A549 (cell line): ENCODE data around the gene USP25. TPM values are rescaled to one million over a fixed set of nuclear protein-coding genes. Genes with fewer than 3 reads are reported as not detected.

ENCODE experiments used
- ATAC-seq, 2 experiments: fragments of 200-7000 bp in 1 of 2; fragments of >200 bp in 1 of 2; cut with Nextera tagmentation in 1 of 2; cut with Tn5 transposase in 1 of 2; 3 replicates each; pipeline versions ENCODE4 v1.8.0 to v1.9.1; 2018 to 2020; ENCODE audit warnings: mild to moderate bottlenecking in 1 of 2, moderate library complexity in 1 of 2
- CTCF ChIA-PET: fragments of 300-600 bp; sonication (Branson Sonifier 250); formaldehyde crosslinking; extraction: SDS; loops from one replicate; lab custom pipeline; 2021; ENCODE audit warnings: antibody characterized with exemption, inconsistent platforms; lab: Yijun Ruan, JAX
- POLR2A ChIA-PET: fragments of 350-600 bp; formaldehyde crosslinking; extraction: SDS; loops from one replicate; lab custom pipeline; 2021; ENCODE audit warnings: antibody characterized with exemption, inconsistent platforms; lab: Yijun Ruan, JAX
- DNase-seq, 2 experiments: peaks; one replicate each; pipeline versions ENCODE4 v3.0.0 to v3.0.0-alpha.2; 2011 to 2016; ENCODE audit warnings: low read depth in 1 of 2, low spot score in 1 of 2
- FAIRE-seq: peaks from 2 replicates; lab custom pipeline; 2011; peaks lifted over from hg19 to GRCh38; lab: Jason Lieb, UNC
- H3K27ac ChIP-seq, 2 experiments: fragments of >200 bp; sonication (Bioruptor Twin); formaldehyde crosslinking; 3 replicates each; pipeline ENCODE4 v1.5.1; 2016 to 2017
- H3K4me1 ChIP-seq: fragments of >200 bp; sonication (Bioruptor Twin); formaldehyde crosslinking; 3 replicates; pipeline ENCODE4 v1.6.1; 2016
- H3K4me2 ChIP-seq: fragments of >200 bp; sonication (Bioruptor Twin); formaldehyde crosslinking; 3 replicates; pipeline ENCODE4 v1.6.1; 2016
- H3K4me3 ChIP-seq: fragments of >200 bp; sonication (Bioruptor Twin); formaldehyde crosslinking; 3 replicates; pipeline ENCODE4 v1.5.1; 2016
- H3K9me3 ChIP-seq: fragments of >200 bp; sonication (Bioruptor Twin); formaldehyde crosslinking; 3 replicates; pipeline ENCODE4 v1.6.1; 2016
- CBX2 ChIP-seq: fragments of 200-600 bp; sonication (generic); IDR thresholded peaks from 2 replicates; pipeline ENCODE4 v1.6.1; 2016; ENCODE audit warnings: low read depth, mild to moderate bottlenecking, borderline replicate concordance
- CHD4 ChIP-seq: fragments of 200-600 bp; sonication (generic); IDR thresholded peaks from 2 replicates; pipeline ENCODE4 v1.6.1; 2016; ENCODE audit warnings: antibody characterized with exemption, mild to moderate bottlenecking, borderline replicate concordance
- EP300 ChIP-seq, 2 experiments: fragments of >200 bp; sonication (Bioruptor Twin); formaldehyde crosslinking; IDR thresholded peaks; 2 replicates in 1 of 2; 3 replicates in 1 of 2; pipeline ENCODE4 v1.6.1; 2016 to 2017
- ESRRA ChIP-seq: fragments of 150-350 bp; IDR thresholded peaks from 2 replicates; pipeline ENCODE4 v1.6.1; 2014; ENCODE audit warnings: mild to moderate bottlenecking, low read length, borderline replicate concordance
- FOSB ChIP-seq: fragments of 250-450 bp; sonication (Bioruptor Pico); IDR thresholded peaks from 2 replicates; pipeline ENCODE4 v1.5.0; 2020; ENCODE audit warnings: mild to moderate bottlenecking, moderate library complexity
- FOSL2 ChIP-seq, 2 experiments: fragments of 450-650 bp in 1 of 2; fragments of >200 bp in 1 of 2; sonication (Bioruptor Twin) in 1 of 2; formaldehyde crosslinking; IDR thresholded peaks; 2 replicates each; pipeline versions ENCODE4 v1.5.0 to v1.6.1; 2016 to 2020; ENCODE audit warnings: mild to moderate bottlenecking in 1 of 2, moderate library complexity in 1 of 2
- FOXS1 ChIP-seq: fragments of 250-450 bp; sonication (Bioruptor Pico); IDR thresholded peaks from 2 replicates; pipeline ENCODE4 v1.5.0; 2020; ENCODE audit warnings: mild to moderate bottlenecking, moderate library complexity
- GATA3 ChIP-seq: IDR thresholded peaks from 2 replicates; pipeline ENCODE4 v1.6.1; 2012; ENCODE audit warnings: borderline replicate concordance
- HDAC2 ChIP-seq: fragments of 200-600 bp; sonication (generic); IDR thresholded peaks from 2 replicates; pipeline ENCODE4 v1.6.1; 2016
- JUN ChIP-seq, 2 experiments: fragments of >200 bp; sonication (Bioruptor Twin); formaldehyde crosslinking; IDR thresholded peaks; 2 replicates in 1 of 2; 3 replicates in 1 of 2; pipeline ENCODE4 v1.6.1; 2016 to 2017
- JUNB ChIP-seq: fragments of >200 bp; sonication (Bioruptor Twin); formaldehyde crosslinking; IDR thresholded peaks from 2 replicates; pipeline ENCODE4 v1.6.1; 2016
- KDM1A ChIP-seq: fragments of 200-600 bp; sonication (generic); IDR thresholded peaks from 2 replicates; pipeline ENCODE4 v1.6.1; 2016; ENCODE audit warnings: low read depth, mild to moderate bottlenecking
- NPAS2 ChIP-seq: fragments of 250-450 bp; sonication (Bioruptor Pico); IDR thresholded peaks from 2 replicates; pipeline ENCODE4 v1.8.0; 2022; ENCODE audit warnings: mild to moderate bottlenecking, moderate library complexity, borderline replicate concordance
- NR3C1 ChIP-seq: fragments of >200 bp; sonication (Bioruptor Twin); formaldehyde crosslinking; IDR thresholded peaks from 3 replicates; pipeline ENCODE4 v1.6.1; 2017
- PHF8 ChIP-seq: fragments of 200-600 bp; sonication (generic); IDR thresholded peaks from 2 replicates; pipeline ENCODE4 v1.6.1; 2016; ENCODE audit warnings: low read depth, mild to moderate bottlenecking, antibody characterized with exemption, moderate library complexity, borderline replicate concordance
- RAD21 ChIP-seq, 2 experiments: fragments of >200 bp in 1 of 2; sonication (Bioruptor Twin) in 1 of 2; formaldehyde crosslinking in 1 of 2; IDR thresholded peaks in 1 of 2; conservative IDR thresholded peaks in 1 of 2; 2 replicates in 1 of 2; 3 replicates in 1 of 2; pipeline ENCODE4 v1.6.1; 2012 to 2018; ENCODE audit warnings: inconsistent platforms in 1 of 2
- RCOR1 ChIP-seq: fragments of 150-350 bp; IDR thresholded peaks from 2 replicates; pipeline ENCODE4 v1.6.1; 2014; ENCODE audit warnings: antibody characterized with exemption, low read length, low read depth
- RFX5 ChIP-seq: fragments of 450-650 bp; IDR thresholded peaks from 2 replicates; pipeline ENCODE4 v1.7.1; 2014; ENCODE audit warnings: antibody characterized with exemption, mild to moderate bottlenecking, moderate library complexity
- TP53 ChIP-seq: fragments of 250-450 bp; sonication (Bioruptor Pico); IDR thresholded peaks from 2 replicates; pipeline ENCODE4 v1.5.0; 2021; ENCODE audit warnings: mild to moderate bottlenecking, moderate library complexity
- ZC3H11A ChIP-seq: fragments of 450-650 bp; IDR thresholded peaks from 2 replicates; pipeline ENCODE4 v1.6.1; 2014; ENCODE audit warnings: antibody characterized with exemption, mild to moderate bottlenecking
- ZSCAN20 ChIP-seq: fragments of 250-450 bp; sonication (Bioruptor Pico); IDR thresholded peaks from 2 replicates; pipeline ENCODE4 v1.8.0; 2022; ENCODE audit warnings: mild to moderate bottlenecking, moderate library complexity
- WGBS: methylation state at CpG from one replicate; pipeline ENCODE4 v1.1.6; 2017; ENCODE audit errors: missing lambda C conversion rate; 5-methylcytosine and 5-hydroxymethylcytosine counted together
- polyA plus RNA-seq, 4 experiments: library from polyadenylated mRNA; depleted of rRNA in 3 of 4; stranded (reverse); fragments of >200 nt; fragmentation: RNase III in 1 of 4; extraction: RNeasy Plus Mini Kit Qiagen cat#74134 plus additional on column Dnase treatment in 1 of 4; gene quantifications; 2 replicates in 3 of 4; 3 replicates in 1 of 4; pipeline ENCODE4 v1.2.3, GENCODE V29; 2011 to 2017
- TF ChIP-seq, protein P1 (sequence below): IDR thresholded peaks from 2 replicates; pipeline ENCODE4 v1.6.1; 2012
- TF ChIP-seq, protein P2 (sequence below): fragments of >200 bp; sonication (Bioruptor Twin); formaldehyde crosslinking; IDR thresholded peaks from 3 replicates; pipeline ENCODE4 v1.5.1; 2016

Gene USP25
- polyA plus RNA-seq, 2 of the 4 experiments (the other 2 are of a cell fraction) = 15.3 to 33.5 TPM

DNA sequence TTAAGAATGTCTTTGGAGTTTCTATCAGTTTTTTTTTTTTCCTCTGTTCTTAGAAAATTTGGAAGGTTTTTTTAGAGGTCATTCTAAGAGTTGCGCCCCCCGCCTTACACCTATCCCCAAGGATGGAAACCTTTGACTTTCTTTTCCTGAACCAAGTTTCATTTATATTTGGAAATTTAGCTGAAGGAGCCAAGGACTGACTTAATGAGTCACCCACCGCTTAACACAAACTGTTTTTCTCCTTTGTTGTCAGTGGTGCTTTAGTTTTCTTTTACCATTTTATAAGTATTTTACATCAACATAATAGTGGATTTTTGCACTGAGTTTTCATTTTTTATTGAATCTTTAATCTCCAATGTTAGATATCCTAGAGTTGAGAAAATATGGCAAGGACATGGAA lies 25.3 kb downstream of the USP25 start:
- CTCF ChIA-PET = interaction anchor here (0.9 kb wide), 1 partner anchor 25 kb away, joined by 3 read pairs; no protein-coding TSS in a partner anchor
- H3K4me3 ChIP-seq = no peak overlapping the region
- FAIRE-seq = no peak
- H3K4me1 ChIP-seq = peaks cover 29% of the 10 kb centered on the region
- ATAC-seq = no peak
- 85% methylated on average over 3 of the region's 3 CpGs for WGBS
- POLR2A ChIA-PET = interaction anchor here (0.6 kb wide), 1 partner anchor 117 kb away, joined by 4 read pairs; no protein-coding TSS in a partner anchor
- DNase-seq = no peak
- peaks cover 27% of the 10 kb centered on the region for H3K9me3 ChIP-seq
- peak overlapping the region; percentile 79 to 86 for H3K27ac ChIP-seq
- H3K4me2 ChIP-seq = peak overlapping the region; percentile 15; the same call in 1 of the 3 replicates
- TF ChIP-seq RCOR1 (no peak), PHF8 (no peak)

DNA sequence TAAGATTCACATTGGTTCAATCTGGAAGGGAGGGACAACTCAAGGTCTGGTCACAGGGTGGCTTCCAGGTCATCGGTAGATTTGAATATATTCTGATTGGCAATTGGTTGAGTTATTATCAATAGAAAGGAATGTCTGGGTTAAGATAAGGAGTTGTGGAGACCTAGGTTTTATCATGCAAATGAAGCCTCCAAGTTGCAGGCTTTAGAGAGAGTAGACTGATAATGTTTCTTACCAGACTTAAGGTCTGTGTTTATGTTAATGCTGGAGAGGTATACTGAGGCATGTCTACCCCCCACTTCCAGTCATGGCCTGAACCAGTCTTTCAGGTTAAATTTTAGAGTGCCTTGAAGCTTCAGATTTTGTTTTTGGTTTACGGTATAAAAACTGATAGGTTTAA lies 29.7 kb downstream of the USP25 start:
- 99% methylated on average over 2 of the region's 2 CpGs for WGBS
- no peak for FAIRE-seq

DNA sequence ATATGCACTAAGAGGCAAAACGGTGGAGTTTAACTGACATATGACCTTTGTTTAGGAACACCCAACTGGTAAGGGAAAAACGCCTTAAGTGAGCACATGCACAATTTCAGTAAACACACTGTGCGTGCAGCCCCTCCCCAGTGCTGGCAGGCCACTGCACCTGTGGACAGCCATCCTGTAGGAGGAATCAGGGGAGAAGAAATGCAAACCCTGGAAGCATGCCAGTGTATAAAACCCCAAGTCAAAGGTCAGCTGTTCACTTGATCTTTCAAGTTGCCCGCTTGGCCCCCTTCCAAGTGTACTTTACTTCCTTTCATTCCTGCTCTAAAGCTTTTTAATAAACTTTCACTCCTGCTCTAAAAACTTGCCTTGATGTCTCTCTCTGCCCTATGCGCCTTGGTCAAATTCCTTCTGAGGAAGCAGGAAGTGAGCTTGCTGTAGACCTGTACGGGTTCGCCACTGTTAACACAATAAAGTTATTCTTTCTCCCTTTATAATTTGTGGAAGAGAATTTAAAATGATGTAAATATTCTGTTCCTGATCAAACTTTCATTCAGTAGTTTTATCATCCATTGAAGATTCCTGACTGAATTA lies 31.8 kb downstream of the USP25 start:
- ATAC-seq (no peak), DNase-seq (no peak), FAIRE-seq (no peak)
- TF ChIP-seq ZC3H11A (no peak), RFX5 (no peak), EP300 (IDR thresholded peaks at IDR 0.05) (no peak), JUN (IDR thresholded peaks at IDR 0.05) (no peak), HDAC2 (no peak), JUNB (no peak), RCOR1 (no peak)
- Histone ChIP-seq H3K4me3 (no peak overlapping the region), H3K4me1 (peaks cover 12% of the 10 kb centered on the region), H3K27ac (no peak overlapping the region), H3K4me2 (no peak overlapping the region), H3K9me3 (peaks cover 11% of the 10 kb centered on the region; the same call in 2 of the 3 replicates)
- ChIA-PET CTCF (no interaction called here), POLR2A (no interaction called here)
- WGBS = 87% methylated on average over 7 of the region's 7 CpGs

More for the DNA sequence above, 29.7 kb downstream of the USP25 start:
- Histone ChIP-seq H3K4me2 (no peak overlapping the region), H3K27ac (no peak overlapping the region), H3K9me3 (peaks cover 27% of the 10 kb centered on the region), H3K4me3 (no peak overlapping the region), H3K4me1 (peaks cover 9% of the 10 kb centered on the region)
- ChIA-PET CTCF (interaction anchor here (0.8 to 1.3 kb wide), 2 partner anchors 17 to 25 kb away, joined by 3 read pairs; no protein-coding TSS in a partner anchor), POLR2A (no interaction called here)
- DNase-seq (no peak), ATAC-seq (no peak)
- TF ChIP-seq FOSB (CRISPR knock-in tag) = no peak
- TF ChIP-seq, protein P1, sequence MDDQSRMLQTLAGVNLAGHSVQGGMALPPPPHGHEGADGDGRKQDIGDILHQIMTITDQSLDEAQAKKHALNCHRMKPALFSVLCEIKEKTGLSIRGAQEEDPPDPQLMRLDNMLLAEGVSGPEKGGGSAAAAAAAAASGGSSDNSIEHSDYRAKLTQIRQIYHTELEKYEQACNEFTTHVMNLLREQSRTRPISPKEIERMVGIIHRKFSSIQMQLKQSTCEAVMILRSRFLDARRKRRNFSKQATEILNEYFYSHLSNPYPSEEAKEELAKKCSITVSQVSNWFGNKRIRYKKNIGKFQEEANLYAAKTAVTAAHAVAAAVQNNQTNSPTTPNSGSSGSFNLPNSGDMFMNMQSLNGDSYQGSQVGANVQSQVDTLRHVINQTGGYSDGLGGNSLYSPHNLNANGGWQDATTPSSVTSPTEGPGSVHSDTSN = no peak
- no peak for TF ChIP-seq FOSL2 (IDR thresholded peaks at IDR 0.05)
- no peak for TF ChIP-seq FOSL2 (CRISPR knock-in tag; IDR thresholded peaks at IDR 0.05)
- TF ChIP-seq RAD21 (conservative IDR thresholded peaks at IDR 0.05 in 1 of 2, IDR thresholded peaks at IDR 0.05 in 1 of 2) = no peak
- no peak for TF ChIP-seq JUNB
- no peak for TF ChIP-seq FOXS1 (CRISPR knock-in tag)
- no peak for TF ChIP-seq ZSCAN20
- TF ChIP-seq, protein P2, sequence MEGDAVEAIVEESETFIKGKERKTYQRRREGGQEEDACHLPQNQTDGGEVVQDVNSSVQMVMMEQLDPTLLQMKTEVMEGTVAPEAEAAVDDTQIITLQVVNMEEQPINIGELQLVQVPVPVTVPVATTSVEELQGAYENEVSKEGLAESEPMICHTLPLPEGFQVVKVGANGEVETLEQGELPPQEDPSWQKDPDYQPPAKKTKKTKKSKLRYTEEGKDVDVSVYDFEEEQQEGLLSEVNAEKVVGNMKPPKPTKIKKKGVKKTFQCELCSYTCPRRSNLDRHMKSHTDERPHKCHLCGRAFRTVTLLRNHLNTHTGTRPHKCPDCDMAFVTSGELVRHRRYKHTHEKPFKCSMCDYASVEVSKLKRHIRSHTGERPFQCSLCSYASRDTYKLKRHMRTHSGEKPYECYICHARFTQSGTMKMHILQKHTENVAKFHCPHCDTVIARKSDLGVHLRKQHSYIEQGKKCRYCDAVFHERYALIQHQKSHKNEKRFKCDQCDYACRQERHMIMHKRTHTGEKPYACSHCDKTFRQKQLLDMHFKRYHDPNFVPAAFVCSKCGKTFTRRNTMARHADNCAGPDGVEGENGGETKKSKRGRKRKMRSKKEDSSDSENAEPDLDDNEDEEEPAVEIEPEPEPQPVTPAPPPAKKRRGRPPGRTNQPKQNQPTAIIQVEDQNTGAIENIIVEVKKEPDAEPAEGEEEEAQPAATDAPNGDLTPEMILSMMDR = no peak
- TF ChIP-seq CBX2 = no peak
- no peak for TF ChIP-seq PHF8
- no peak for TF ChIP-seq CHD4
- no peak for TF ChIP-seq NR3C1
- TF ChIP-seq ESRRA = no peak
- TF ChIP-seq ZC3H11A = no peak
- no peak for TF ChIP-seq TP53
- TF ChIP-seq NPAS2 (CRISPR knock-in tag) = no peak
- TF ChIP-seq KDM1A = no peak
- TF ChIP-seq RFX5 = no peak
- no peak for TF ChIP-seq GATA3
